Neural cell (in vitro differentiated cells): ENCODE results near the gene VPS39. TPM values are rescaled to one million over a fixed set of nuclear protein-coding genes. Genes with fewer than 3 reads are reported as not detected.

ENCODE experiments used
- H2AFZ ChIP-seq: fragments of 200-600, 300-800 bp; sonication (generic), shearing (Covaris generic); 2 replicates; pipeline ENCODE4 v1.6.0; 2014; ENCODE audit warnings: low read depth, mild to moderate bottlenecking, antibody characterized with exemption, low read length, moderate library complexity
- H3F3A ChIP-seq: fragments of 200-600 bp; shearing (Covaris generic); 2 replicates; pipeline ENCODE4 v1.6.1; 2016; ENCODE audit warnings: mild to moderate bottlenecking, moderate library complexity, mixed read lengths, antibody characterized with exemption, low read length; ENCODE audit not compliant: insufficient read depth, poor library complexity, severe bottlenecking
- H3K27ac ChIP-seq: fragments of 200-600, 300-800 bp; sonication (generic), shearing (Covaris generic); 2 replicates; pipeline ENCODE4 v1.5.1; 2014; ENCODE audit warnings: mild to moderate bottlenecking, low read length, moderate library complexity
- H3K27me3 ChIP-seq: fragments of 300-800, 200-600 bp; sonication (generic), shearing (Covaris generic); 2 replicates; pipeline ENCODE4 v1.6.0; 2014; ENCODE audit warnings: mild to moderate bottlenecking, low read depth, low read length, moderate library complexity; ENCODE audit not compliant: insufficient read depth
- H3K36me3 ChIP-seq: fragments of 300-800, 200-600 bp; sonication (generic), shearing (Covaris generic); 2 replicates; pipeline ENCODE4 v1.5.1; 2014; ENCODE audit warnings: mild to moderate bottlenecking, antibody characterized with exemption, low read length, moderate library complexity; ENCODE audit not compliant: insufficient read depth
- H3K4me2 ChIP-seq: fragments of 300-800, 200-600 bp; sonication (generic), shearing (Covaris generic); 2 replicates; pipeline ENCODE4 v1.6.0; 2014; ENCODE audit warnings: mild to moderate bottlenecking, low read length
- H3K4me3 ChIP-seq: fragments of 300-800, 200-600 bp; sonication (generic), shearing (Covaris generic); 2 replicates; pipeline ENCODE4 v1.5.1; 2014; ENCODE audit warnings: mild to moderate bottlenecking, low read length, moderate library complexity
- H3K79me2 ChIP-seq: fragments of 200-600 bp; shearing (Covaris generic); replicated peaks from 2 replicates; pipeline ENCODE4 v1.6.0; 2014; ENCODE audit warnings: mild to moderate bottlenecking, low read length, moderate library complexity; ENCODE audit not compliant: insufficient read depth
- H3K9ac ChIP-seq: fragments of 300-800, 200-600 bp; sonication (generic), shearing (Covaris generic); 2 replicates; pipeline ENCODE4 v1.6.1; 2016; ENCODE audit warnings: mild to moderate bottlenecking, low read length, mixed read lengths
- H3K9me2 ChIP-seq: fragments of 200-600 bp; shearing (Covaris generic); 2 replicates; pipeline ENCODE4 v1.6.1; 2016; ENCODE audit warnings: mild to moderate bottlenecking, low read length, mixed read lengths; ENCODE audit not compliant: insufficient read depth
- H3K9me3 ChIP-seq: fragments of 200-600, 300-800 bp; sonication (generic), shearing (Covaris generic); 2 replicates; pipeline ENCODE4 v1.6.1; 2016; ENCODE audit warnings: mild to moderate bottlenecking, mixed run types, low read length, moderate library complexity, mixed read lengths
- H4K20me1 ChIP-seq: fragments of 200-600 bp; shearing (Covaris generic); 2 replicates; pipeline ENCODE4 v1.6.1; 2016; ENCODE audit warnings: mild to moderate bottlenecking, mixed run types; ENCODE audit not compliant: insufficient read depth
- CTCF ChIP-seq: fragments of 450-650 bp; IDR thresholded peaks from 2 replicates; pipeline ENCODE4 v1.5.1; 2014; ENCODE audit warnings: antibody characterized with exemption, mild to moderate bottlenecking, moderate library complexity; ENCODE audit not compliant: poor library complexity, severe bottlenecking
- EP300 ChIP-seq: fragments of 450-650 bp; conservative IDR thresholded peaks from 2 replicates; pipeline ENCODE4 v1.6.1; 2014; ENCODE audit warnings: antibody characterized with exemption, mild to moderate bottlenecking, moderate library complexity; ENCODE audit not compliant: poor library complexity, severe bottlenecking
- EZH2 ChIP-seq: fragments of 200-600, 300-800 bp; shearing (Covaris generic), sonication (generic); IDR thresholded peaks from 2 replicates; pipeline ENCODE4 v1.6.1; 2014; ENCODE audit warnings: antibody characterized with exemption, low read length, borderline replicate concordance, mild to moderate bottlenecking; ENCODE audit not compliant: insufficient read depth, poor library complexity, severe bottlenecking
- MXI1 ChIP-seq: fragments of 450-650 bp; conservative IDR thresholded peaks from 2 replicates; pipeline ENCODE4 v1.6.1; 2014; ENCODE audit warnings: antibody characterized with exemption, mild to moderate bottlenecking; ENCODE audit not compliant: poor library complexity, severe bottlenecking
- POLR2AphosphoS5 ChIP-seq: IDR thresholded peaks from 2 replicates; pipeline ENCODE4 v1.6.1; 2012
- RAD21 ChIP-seq: fragments of 450-650 bp; conservative IDR thresholded peaks from 2 replicates; pipeline ENCODE4 v1.6.1; 2014; ENCODE audit warnings: antibody characterized with exemption, mild to moderate bottlenecking, moderate library complexity
- REST ChIP-seq: IDR thresholded peaks from 2 replicates; pipeline ENCODE4 v1.6.1; 2012; ENCODE audit warnings: borderline replicate concordance
- SMC3 ChIP-seq: fragments of 450-650 bp; conservative IDR thresholded peaks from 2 replicates; pipeline ENCODE4 v1.6.1; 2014; ENCODE audit warnings: antibody characterized with exemption, mild to moderate bottlenecking, moderate library complexity; ENCODE audit not compliant: poor library complexity
- TAF1 ChIP-seq: IDR thresholded peaks from 2 replicates; pipeline ENCODE4 v1.6.1; 2012; ENCODE audit warnings: low read depth
- polyA plus RNA-seq: library from polyadenylated mRNA; depleted of rRNA; stranded (reverse); fragments of >200 nt; gene quantifications from 2 replicates; pipeline ENCODE4 v1.2.3, GENCODE V29; 2014

Gene VPS39
- polyA plus RNA-seq, 1 donor from 2014 or later, result 59.9 TPM

GRCh38 chr15:42119446-42119760 is 88.7 kb downstream of the VPS39 start:
- Histone ChIP-seq H3K4me3 (no peak overlapping the region), H3K79me2 (no peaks in the 10 kb centered on the region), H3F3A (no peaks in the 10 kb centered on the region), H3K4me2 (no peak overlapping the region), H3K9me3 (no peaks in the 10 kb centered on the region), H3K9me2 (no peaks in the 10 kb centered on the region), H3K27me3 (no peaks in the 10 kb centered on the region), H2AFZ (no peak overlapping the region), H3K36me3 (no peaks in the 10 kb centered on the region), H3K9ac (no peak overlapping the region), H3K27ac (no peak overlapping the region), H4K20me1 (no peaks in the 10 kb centered on the region)
- TF ChIP-seq RAD21, result no peak
- no peak for TF ChIP-seq EP300
- TF ChIP-seq CTCF, result no peak
- TF ChIP-seq MXI1, result no peak
- TF ChIP-seq EZH2, result no peak
- no peak for TF ChIP-seq REST
- no peak for TF ChIP-seq POLR2AphosphoS5
- TF ChIP-seq TAF1, result no peak
- TF ChIP-seq SMC3, result no peak

GRCh38 chr15:42118650-42119445 is 89.3 kb downstream of the VPS39 start:
- no peaks in the 10 kb centered on the region for H3K27me3 ChIP-seq
- H3K9me3 ChIP-seq, result no peaks in the 10 kb centered on the region
- no peak overlapping the region for H3K9ac ChIP-seq
- TF ChIP-seq EZH2 (no peak), RAD21 (no peak), TAF1 (no peak), CTCF (no peak), SMC3 (no peak), MXI1 (no peak), REST (no peak), EP300 (no peak)
- H4K20me1 ChIP-seq, result no peaks in the 10 kb centered on the region
- no peak overlapping the region for H3K4me3 ChIP-seq
- no peaks in the 10 kb centered on the region for H3K36me3 ChIP-seq
- H3K9me2 ChIP-seq, result no peaks in the 10 kb centered on the region
- no peak overlapping the region for H3K27ac ChIP-seq
- no peaks in the 10 kb centered on the region for H3K79me2 ChIP-seq
- H3F3A ChIP-seq, result no peaks in the 10 kb centered on the region
- no peak overlapping the region for H2AFZ ChIP-seq
- no peak overlapping the region for H3K4me2 ChIP-seq
